ENCODE results near the gene PODXL.

GRCh38 chr7:131600085-131600881 lies 43.9 kb upstream of the PODXL start:
- no peak for TF ChIP-seq CTCF (IDR thresholded peaks at IDR 0.05)
- TF ChIP-seq POLR2A (IDR thresholded peaks at IDR 0.05): no peak

Measured in heart left ventricle (tissue), 13 donors.